Measurements from ENCODE around the gene NOL9.

Gene NOL9

DNA sequence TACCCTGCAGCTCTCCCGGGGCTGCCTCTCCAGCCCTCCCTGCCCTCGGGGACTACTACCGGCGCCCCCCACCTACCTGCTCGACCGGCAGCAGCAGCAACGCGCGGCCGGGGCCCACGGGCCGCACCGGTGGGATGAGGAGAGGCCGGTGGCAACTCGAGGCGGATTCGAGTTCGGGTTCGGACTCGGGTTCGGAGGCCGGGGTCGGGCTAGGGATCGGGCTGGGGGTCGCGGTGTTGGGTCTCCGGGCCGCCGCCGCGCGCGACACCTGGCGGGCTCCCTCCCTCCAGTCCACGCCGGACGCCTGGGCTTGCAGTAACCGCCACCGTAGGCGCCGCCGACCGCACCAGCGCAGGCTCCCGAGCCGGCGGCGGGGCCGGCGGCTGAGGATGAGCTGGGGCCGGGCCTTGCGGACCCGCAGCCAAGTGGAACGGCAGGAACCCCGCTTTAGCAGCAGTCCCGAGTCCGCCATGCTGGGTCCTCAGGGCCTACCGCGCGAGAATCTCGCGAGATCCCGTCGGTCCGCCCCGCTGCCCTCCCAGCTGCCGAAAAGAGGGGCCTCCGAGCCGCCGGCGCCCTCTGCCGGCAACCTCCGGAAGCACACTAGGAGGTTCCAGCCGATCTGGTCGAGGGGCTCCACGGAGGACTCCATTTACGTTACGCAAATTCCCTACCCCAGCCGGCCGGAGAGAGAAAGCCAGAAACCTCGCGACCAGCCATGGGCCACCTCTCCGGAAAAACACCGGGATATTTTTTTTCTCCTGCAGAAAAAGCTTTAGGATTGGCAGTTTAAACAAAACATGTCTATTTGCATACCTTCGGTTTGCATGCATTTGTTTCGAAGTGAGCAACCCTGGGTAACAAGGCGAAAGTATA is at the start of gene NOL9:
Gene NOL9 (minus strand): TSS at position 483 of the 876 bp plus-strand sequence. CDS start 11 bp downstream, at position 472.
- in situ Hi-C loops (cut with HindIII; ENCODE audit: low sequenced_read_pairs): no loop called here
- DNase-seq (ENCODE audit: low read depth, low spot score): peak; percentile 90
- H3K4me3 ChIP-seq (ENCODE audit: low read depth, low read length): peak within 1 kb of the TSS; percentile 94
- peak; percentile 96 for TF ChIP-seq CTCF (IDR thresholded peaks at IDR 0.05; ENCODE audit: low read depth, low read length)

GRCh38 chr1:6603238-6603914 is 49.1 kb upstream of the NOL9 start:
- peak overlapping the region; percentile 35 for H3K4me3 ChIP-seq (ENCODE audit: low read depth, low read length)
- TF ChIP-seq CTCF (IDR thresholded peaks at IDR 0.05; ENCODE audit: low read depth, low read length): no peak
- in situ Hi-C loops (cut with HindIII; ENCODE audit: low sequenced_read_pairs): no loop called here
- DNase-seq (ENCODE audit: low read depth, low spot score): peak; percentile 89

GRCh38 chr1:6602669-6603237 is 48.4 kb upstream of the NOL9 start, which contains the start of gene KLHL21:
TSS of gene KLHL21 (minus strand) at chr1:6602869. CDS start at chr1:6602817, 52 bp downstream.
- in situ Hi-C loops (cut with HindIII; ENCODE audit: low sequenced_read_pairs): no loop called here
- DNase-seq (ENCODE audit: low read depth, low spot score): peak; percentile 91
- H3K4me3 ChIP-seq (ENCODE audit: low read depth, low read length): peak within 1 kb of the TSS; percentile 79

GRCh38 chr1:6601923-6602668 is 47.8 kb upstream of the NOL9 start:
- H3K4me3 ChIP-seq (ENCODE audit: low read depth, low read length): peak overlapping the region; percentile 79
- peak; percentile 63 for DNase-seq (ENCODE audit: low read depth, low spot score)
- in situ Hi-C loops (cut with HindIII; ENCODE audit: low sequenced_read_pairs): no loop called here
- TF ChIP-seq CTCF (IDR thresholded peaks at IDR 0.05; ENCODE audit: low read depth, low read length): no peak

More at GRCh38 chr1:6602669-6603237, 48.4 kb upstream of the NOL9 start, which contains the start of gene KLHL21:
- no peak for TF ChIP-seq CTCF (IDR thresholded peaks at IDR 0.05; ENCODE audit: low read depth, low read length)

GRCh38 chr1:6601049-6601922 is 47.0 kb upstream of the NOL9 start:
- in situ Hi-C loops (cut with HindIII; ENCODE audit: low sequenced_read_pairs): no loop called here
- DNase-seq (ENCODE audit: low read depth, low spot score): peak; percentile 91
- peak overlapping the region; percentile 79 for H3K4me3 ChIP-seq (ENCODE audit: low read depth, low read length)
- no peak for TF ChIP-seq CTCF (IDR thresholded peaks at IDR 0.05; ENCODE audit: low read depth, low read length)
